ENCODE measurements around the gene GNAI1.

GNAI1 gene

DNA sequence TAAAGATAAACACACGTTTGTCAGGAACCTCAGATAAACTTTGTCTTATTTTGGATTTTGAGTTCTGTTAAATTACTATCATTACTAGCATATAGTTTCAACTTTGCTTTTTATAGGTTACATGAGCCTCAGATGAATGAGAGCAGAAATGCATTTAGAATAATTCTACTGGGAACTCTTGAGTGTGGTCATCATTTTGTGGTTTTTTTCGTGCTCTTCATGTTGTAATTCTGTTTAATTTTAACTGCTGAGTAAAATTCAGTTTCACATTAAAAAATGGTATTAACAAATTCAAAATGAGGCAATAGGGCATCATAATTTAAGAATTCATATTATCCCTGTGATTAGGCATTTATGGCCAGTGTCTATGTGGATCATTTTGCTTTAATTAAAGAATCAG, 72.9 kb downstream of the GNAI1 start:
- H3K4me3 ChIP-seq (ENCODE audit: low read length in 2 of 2) = no peak overlapping the region
- no peak for DNase-seq (ENCODE audit: low spot score)
- no peak overlapping the region for H3K14ac ChIP-seq (ENCODE audit: low read length)
- H2BK120ac ChIP-seq (ENCODE audit: low read depth, low read length) = no peak overlapping the region
- no peak overlapping the region for H3K9ac ChIP-seq (ENCODE audit: low read depth, low read length, poor library complexity)
- no peak overlapping the region for H3K4me2 ChIP-seq (ENCODE audit: insufficient read depth, low read length, poor library complexity, severe bottlenecking)
- no peak overlapping the region for H3K18ac ChIP-seq (ENCODE audit: low read length)
- no peak overlapping the region for H4K91ac ChIP-seq (ENCODE audit: low read depth, low read length, poor library complexity)
- H3K27me3 ChIP-seq (ENCODE audit: control insufficient read depth in 3 of 3, insufficient read depth in 3 of 3, low read depth in 1 of 3, low read length in 3 of 3) = no peaks in the 10 kb centered on the region
- H2BK12ac ChIP-seq (ENCODE audit: low read length) = no peak overlapping the region
- peaks cover 4 to 69% of the 10 kb centered on the region in 2 donors for H3K36me3 ChIP-seq (replicated peaks in 1 of 2; ENCODE audit: control insufficient read depth in 2 of 2, insufficient read depth in 2 of 2, low read length in 2 of 2)
- H3K4ac ChIP-seq (ENCODE audit: low read length) = no peak overlapping the region
- no peak overlapping the region for H2AK5ac ChIP-seq (ENCODE audit: low read depth, low read length)
- no peaks in the 10 kb centered on the region for H3K9me3 ChIP-seq (replicated peaks in 1 of 2; ENCODE audit: control insufficient read depth in 2 of 2, insufficient read depth in 1 of 2, low read depth in 1 of 2, low read length in 2 of 2)
- H2AFZ ChIP-seq (ENCODE audit: low read length) = no peak overlapping the region
- H3K23ac ChIP-seq (ENCODE audit: low read depth, low read length, poor library complexity) = no peak overlapping the region
- no peak overlapping the region for H4K8ac ChIP-seq (ENCODE audit: low read depth, low read length)
- H2BK5ac ChIP-seq (ENCODE audit: low read length) = no peak overlapping the region
- no peak overlapping the region for H3K27ac ChIP-seq (replicated peaks; ENCODE audit: low read length)
- no CpG with 5 or more reads among the region's 2 CpGs for WGBS, 2 donors (ENCODE audit: extremely low coverage in 2 of 2, insufficient read length in 2 of 2, insufficient replicate concordance in 1 of 2)
- no peak overlapping the region for H2BK15ac ChIP-seq (ENCODE audit: low read length)
- H3K79me1 ChIP-seq (ENCODE audit: low read depth, low read length) = no peaks in the 10 kb centered on the region
- H3K4me1 ChIP-seq (ENCODE audit: control insufficient read depth in 2 of 2, insufficient read depth in 1 of 2, low read depth in 1 of 2, low read length in 2 of 2) = no peaks in the 10 kb centered on the region

DNA sequence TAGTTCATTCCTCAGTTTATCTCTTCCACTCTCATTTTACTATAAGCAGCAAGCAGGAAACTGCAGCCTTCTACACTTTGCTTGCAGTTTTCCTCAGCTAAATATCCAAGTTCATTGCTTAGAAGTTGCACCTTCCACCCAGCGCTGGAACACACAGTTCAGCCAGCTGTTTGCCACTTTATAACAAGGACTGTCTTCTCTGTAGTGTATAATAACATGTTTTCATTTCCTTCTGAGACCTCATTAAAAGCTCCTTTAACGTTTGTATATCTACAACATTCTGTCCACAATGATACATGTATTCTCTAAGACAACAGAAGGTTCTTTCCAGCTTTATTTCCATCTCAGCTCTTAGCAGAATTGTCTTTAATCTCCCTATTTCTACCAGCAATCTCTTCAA, 74.1 kb downstream of the GNAI1 start:
- Histone ChIP-seq H2AK5ac (ENCODE audit: low read depth, low read length) (no peak overlapping the region), H2BK12ac (ENCODE audit: low read length) (no peak overlapping the region), H2BK15ac (ENCODE audit: low read length) (no peak overlapping the region), H3K23ac (ENCODE audit: low read depth, low read length, poor library complexity) (no peak overlapping the region), H4K8ac (ENCODE audit: low read depth, low read length) (no peak overlapping the region), H3K27ac (replicated peaks; ENCODE audit: low read length) (no peak overlapping the region), H3K4me1 (ENCODE audit: control insufficient read depth in 2 of 2, insufficient read depth in 1 of 2, low read depth in 1 of 2, low read length in 2 of 2) (no peaks in the 10 kb centered on the region), H2BK120ac (ENCODE audit: low read depth, low read length) (no peak overlapping the region), H3K4me3 (ENCODE audit: low read length in 2 of 2) (no peak overlapping the region), H3K79me1 (ENCODE audit: low read depth, low read length) (no peaks in the 10 kb centered on the region), H3K9ac (ENCODE audit: low read depth, low read length, poor library complexity) (no peak overlapping the region), H3K14ac (ENCODE audit: low read length) (no peak overlapping the region), H3K9me3 (replicated peaks in 1 of 2; ENCODE audit: control insufficient read depth in 2 of 2, insufficient read depth in 1 of 2, low read depth in 1 of 2, low read length in 2 of 2) (no peaks in the 10 kb centered on the region), H2AFZ (ENCODE audit: low read length) (no peak overlapping the region), H3K36me3 (replicated peaks in 1 of 2; ENCODE audit: control insufficient read depth in 2 of 2, insufficient read depth in 2 of 2, low read length in 2 of 2) (peaks cover 4 to 71% of the 10 kb centered on the region in 2 donors), H3K27me3 (ENCODE audit: control insufficient read depth in 3 of 3, insufficient read depth in 3 of 3, low read depth in 1 of 3, low read length in 3 of 3) (no peaks in the 10 kb centered on the region), H3K4ac (ENCODE audit: low read length) (no peak overlapping the region), H3K18ac (ENCODE audit: low read length) (no peak overlapping the region), H4K91ac (ENCODE audit: low read depth, low read length, poor library complexity) (no peak overlapping the region), H3K4me2 (ENCODE audit: insufficient read depth, low read length, poor library complexity, severe bottlenecking) (no peak overlapping the region), H2BK5ac (ENCODE audit: low read length) (no peak overlapping the region)
- no peak for DNase-seq (ENCODE audit: low spot score)
- WGBS, 2 donors (ENCODE audit: extremely low coverage in 2 of 2, insufficient read length in 2 of 2, insufficient replicate concordance in 1 of 2) = no CpG with 5 or more reads among the region's 2 CpGs

DNA sequence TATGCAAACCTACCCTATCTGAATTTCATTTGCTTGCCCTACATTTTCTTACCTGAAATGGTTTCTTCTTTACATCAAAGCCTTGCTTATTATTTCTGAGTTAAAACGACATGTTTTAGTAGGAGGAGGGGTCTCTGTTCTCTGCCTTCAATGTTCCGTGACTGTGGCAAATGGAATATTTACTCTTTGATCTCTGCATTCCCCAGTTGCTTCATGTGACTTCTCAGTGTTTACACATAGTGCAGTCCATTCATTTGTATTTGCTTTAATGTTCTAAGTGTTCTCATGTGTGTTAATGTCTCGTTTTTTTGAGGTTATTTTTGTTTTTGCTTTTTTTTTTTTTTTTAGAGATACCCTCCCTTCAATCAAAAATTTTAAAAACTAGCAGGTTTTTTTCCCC, 75.8 kb downstream of the GNAI1 start:
- no CpG with 5 or more reads among the region's 3 CpGs for WGBS, 2 donors (ENCODE audit: extremely low coverage in 2 of 2, insufficient read length in 2 of 2, insufficient replicate concordance in 1 of 2)
- H3K9me3 ChIP-seq (replicated peaks in 1 of 2; ENCODE audit: control insufficient read depth in 2 of 2, insufficient read depth in 1 of 2, low read depth in 1 of 2, low read length in 2 of 2) = no peaks in the 10 kb centered on the region
- H3K4me1 ChIP-seq (ENCODE audit: control insufficient read depth in 2 of 2, insufficient read depth in 1 of 2, low read depth in 1 of 2, low read length in 2 of 2) = no peaks in the 10 kb centered on the region
- H3K4ac ChIP-seq (ENCODE audit: low read length) = no peak overlapping the region
- H2AK5ac ChIP-seq (ENCODE audit: low read depth, low read length) = no peak overlapping the region
- H3K27me3 ChIP-seq (ENCODE audit: control insufficient read depth in 3 of 3, insufficient read depth in 3 of 3, low read depth in 1 of 3, low read length in 3 of 3) = no peaks in the 10 kb centered on the region
- no peak overlapping the region for H2AFZ ChIP-seq (ENCODE audit: low read length)
- DNase-seq (ENCODE audit: low spot score) = no peak
- no peak overlapping the region for H2BK15ac ChIP-seq (ENCODE audit: low read length)
- no peak overlapping the region for H2BK120ac ChIP-seq (ENCODE audit: low read depth, low read length)
- no peak overlapping the region for H2BK5ac ChIP-seq (ENCODE audit: low read length)
- H4K91ac ChIP-seq (ENCODE audit: low read depth, low read length, poor library complexity) = no peak overlapping the region
- H2BK12ac ChIP-seq (ENCODE audit: low read length) = no peak overlapping the region
- no peak overlapping the region for H3K14ac ChIP-seq (ENCODE audit: low read length)
- no peak overlapping the region for H4K8ac ChIP-seq (ENCODE audit: low read depth, low read length)
- H3K4me2 ChIP-seq (ENCODE audit: insufficient read depth, low read length, poor library complexity, severe bottlenecking) = no peak overlapping the region
- no peak overlapping the region for H3K4me3 ChIP-seq (ENCODE audit: low read length in 2 of 2)
- peaks cover 4 to 70% of the 10 kb centered on the region in 2 donors for H3K36me3 ChIP-seq (replicated peaks in 1 of 2; ENCODE audit: control insufficient read depth in 2 of 2, insufficient read depth in 2 of 2, low read length in 2 of 2)
- H3K18ac ChIP-seq (ENCODE audit: low read length) = no peak overlapping the region
- H3K27ac ChIP-seq (replicated peaks; ENCODE audit: low read length) = no peak overlapping the region
- no peak overlapping the region for H3K9ac ChIP-seq (ENCODE audit: low read depth, low read length, poor library complexity)
- no peak overlapping the region for H3K23ac ChIP-seq (ENCODE audit: low read depth, low read length, poor library complexity)
- H3K79me1 ChIP-seq (ENCODE audit: low read depth, low read length) = no peaks in the 10 kb centered on the region

DNA sequence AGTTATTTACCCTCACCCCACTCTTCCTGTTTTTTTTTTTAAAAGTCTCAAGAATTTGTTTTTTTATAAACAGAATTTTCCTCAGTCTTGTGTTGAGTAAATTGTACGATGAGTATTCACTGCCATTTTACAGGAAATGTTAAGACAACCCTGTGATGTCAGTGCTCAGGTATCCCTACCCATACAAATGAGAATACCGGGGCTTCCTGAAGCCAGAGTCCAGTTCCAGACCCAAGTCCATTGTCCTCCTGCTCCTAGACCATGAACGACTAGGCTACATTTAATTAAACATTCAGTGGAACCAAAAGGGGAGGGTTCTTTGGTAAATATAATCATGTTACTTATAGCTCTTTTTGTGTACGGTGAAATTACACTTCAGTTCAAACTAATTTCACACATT, 79.2 kb downstream of the GNAI1 start:
- Histone ChIP-seq H2AFZ (ENCODE audit: low read length) (no peak overlapping the region), H3K9ac (ENCODE audit: low read depth, low read length, poor library complexity) (no peak overlapping the region), H3K27me3 (ENCODE audit: control insufficient read depth in 3 of 3, insufficient read depth in 3 of 3, low read depth in 1 of 3, low read length in 3 of 3) (no peaks in the 10 kb centered on the region), H3K36me3 (replicated peaks in 1 of 2; ENCODE audit: control insufficient read depth in 2 of 2, insufficient read depth in 2 of 2, low read length in 2 of 2) (peaks cover 6 to 72% of the 10 kb centered on the region in 2 donors), H3K4me3 (ENCODE audit: low read length in 2 of 2) (no peak overlapping the region), H4K8ac (ENCODE audit: low read depth, low read length) (no peak overlapping the region), H3K23ac (ENCODE audit: low read depth, low read length, poor library complexity) (no peak overlapping the region), H2AK5ac (ENCODE audit: low read depth, low read length) (no peak overlapping the region), H2BK120ac (ENCODE audit: low read depth, low read length) (no peak overlapping the region), H3K79me1 (ENCODE audit: low read depth, low read length) (no peaks in the 10 kb centered on the region), H3K9me3 (replicated peaks in 1 of 2; ENCODE audit: control insufficient read depth in 2 of 2, insufficient read depth in 1 of 2, low read depth in 1 of 2, low read length in 2 of 2) (no peaks in the 10 kb centered on the region), H4K91ac (ENCODE audit: low read depth, low read length, poor library complexity) (no peak overlapping the region), H3K4me1 (ENCODE audit: control insufficient read depth in 2 of 2, insufficient read depth in 1 of 2, low read depth in 1 of 2, low read length in 2 of 2) (no peaks in the 10 kb centered on the region), H3K4me2 (ENCODE audit: insufficient read depth, low read length, poor library complexity, severe bottlenecking) (no peak overlapping the region), H2BK15ac (ENCODE audit: low read length) (no peak overlapping the region), H3K27ac (replicated peaks; ENCODE audit: low read length) (no peak overlapping the region), H2BK12ac (ENCODE audit: low read length) (no peak overlapping the region), H3K4ac (ENCODE audit: low read length) (no peak overlapping the region), H3K14ac (ENCODE audit: low read length) (no peak overlapping the region), H3K18ac (ENCODE audit: low read length) (no peak overlapping the region), H2BK5ac (ENCODE audit: low read length) (no peak overlapping the region)
- no peak for DNase-seq (ENCODE audit: low spot score)
- WGBS, 2 donors (ENCODE audit: extremely low coverage in 2 of 2, insufficient read length in 2 of 2, insufficient replicate concordance in 1 of 2) = no CpG with 5 or more reads among the region's 4 CpGs
